LNCaP clone FGC (cell line): ENCODE measurements around the gene COBL.

ENCODE experiments used
- DNase-seq: peaks from one replicate; pipeline ENCODE4 v3.0.0-alpha.2; 2011; ENCODE audit warnings: low read depth
- H3K4me3 ChIP-seq: 2 replicates; pipeline ENCODE4 v1.5.1; 2011; ENCODE audit warnings: mild to moderate bottlenecking, low read depth, low read length, control low read depth
- TF ChIP-seq, protein P1 (sequence below): IDR thresholded peaks from 2 replicates; pipeline ENCODE4 v1.5.1; 2012; ENCODE audit warnings: mild to moderate bottlenecking; ENCODE audit not compliant: control insufficient read depth, insufficient read depth; ENCODE audit errors: extremely low read depth

COBL gene

GRCh38 chr7:51223505-51223904 lies 93.1 kb downstream of the COBL start:
- TF ChIP-seq, protein P1, sequence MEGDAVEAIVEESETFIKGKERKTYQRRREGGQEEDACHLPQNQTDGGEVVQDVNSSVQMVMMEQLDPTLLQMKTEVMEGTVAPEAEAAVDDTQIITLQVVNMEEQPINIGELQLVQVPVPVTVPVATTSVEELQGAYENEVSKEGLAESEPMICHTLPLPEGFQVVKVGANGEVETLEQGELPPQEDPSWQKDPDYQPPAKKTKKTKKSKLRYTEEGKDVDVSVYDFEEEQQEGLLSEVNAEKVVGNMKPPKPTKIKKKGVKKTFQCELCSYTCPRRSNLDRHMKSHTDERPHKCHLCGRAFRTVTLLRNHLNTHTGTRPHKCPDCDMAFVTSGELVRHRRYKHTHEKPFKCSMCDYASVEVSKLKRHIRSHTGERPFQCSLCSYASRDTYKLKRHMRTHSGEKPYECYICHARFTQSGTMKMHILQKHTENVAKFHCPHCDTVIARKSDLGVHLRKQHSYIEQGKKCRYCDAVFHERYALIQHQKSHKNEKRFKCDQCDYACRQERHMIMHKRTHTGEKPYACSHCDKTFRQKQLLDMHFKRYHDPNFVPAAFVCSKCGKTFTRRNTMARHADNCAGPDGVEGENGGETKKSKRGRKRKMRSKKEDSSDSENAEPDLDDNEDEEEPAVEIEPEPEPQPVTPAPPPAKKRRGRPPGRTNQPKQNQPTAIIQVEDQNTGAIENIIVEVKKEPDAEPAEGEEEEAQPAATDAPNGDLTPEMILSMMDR, result no peak
- no peak overlapping the region for H3K4me3 ChIP-seq
- no peak for DNase-seq

DNA sequence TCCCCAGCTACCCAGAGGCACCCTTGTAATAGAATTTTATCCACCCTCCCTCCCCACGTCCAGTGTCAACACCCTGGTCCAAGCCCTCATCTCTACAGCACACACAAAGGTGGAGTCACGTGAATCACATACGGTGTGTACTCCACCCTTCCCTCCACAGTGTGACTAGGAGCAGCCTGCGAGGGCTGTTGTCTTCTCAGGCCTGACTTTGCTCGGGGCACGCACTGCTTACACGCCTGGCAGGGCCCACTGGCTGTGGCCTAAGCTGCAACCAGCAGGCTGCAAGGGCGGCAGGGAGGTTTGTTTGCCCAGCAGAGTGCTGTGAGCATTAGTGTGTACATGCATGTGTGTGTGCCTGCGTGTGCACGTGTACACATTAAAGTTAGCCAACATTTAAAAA lies 93.7 kb downstream of the COBL start:
- H3K4me3 ChIP-seq, result no peak overlapping the region
- DNase-seq, result no peak
- TF ChIP-seq, protein P1, result no peak

- DNase-seq, result no peak
- no peak overlapping the region for H3K4me3 ChIP-seq
- TF ChIP-seq, protein P1, result no peak
These were observed 96.4 kb downstream of the COBL start for GRCh38 chr7:51220226-51220625.

- TF ChIP-seq, protein P1, result no peak
- no peak overlapping the region for H3K4me3 ChIP-seq
- no peak for DNase-seq
These were observed 97.2 kb downstream of the COBL start for GRCh38 chr7:51219261-51219988.

- H3K4me3 ChIP-seq, result no peak overlapping the region
- DNase-seq, result no peak
- TF ChIP-seq, protein P1, result no peak
These were observed 98.8 kb downstream of the COBL start for GRCh38 chr7:51217804-51218203.

GRCh38 chr7:51214098-51214497 lies 102.5 kb downstream of the COBL start:
- TF ChIP-seq, protein P1, result no peak
- H3K4me3 ChIP-seq, result no peak overlapping the region
- no peak for DNase-seq

DNA sequence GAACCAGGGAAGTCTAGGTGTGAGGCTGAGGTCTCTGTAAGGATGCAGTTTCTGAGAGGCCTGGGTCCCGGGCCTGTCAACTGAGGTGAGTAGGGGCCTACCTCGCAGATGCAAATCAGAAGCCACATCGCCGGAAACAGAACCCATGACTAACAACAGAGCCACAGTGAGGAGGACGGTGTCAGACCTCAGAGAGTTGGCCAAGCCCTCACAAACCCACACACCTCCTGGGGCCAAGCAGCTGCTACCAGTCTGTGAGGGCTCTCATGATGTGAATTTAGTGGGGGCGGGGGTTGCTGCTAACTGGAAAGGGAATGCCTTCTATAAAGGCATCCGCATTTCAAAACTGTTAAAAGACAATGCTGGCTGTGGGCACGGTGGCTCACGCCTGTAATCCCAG lies 103.0 kb downstream of the COBL start:
- TF ChIP-seq, protein P1, result no peak
- DNase-seq, result no peak
- H3K4me3 ChIP-seq, result no peak overlapping the region
